HepG2 (cell line): ENCODE measurements around the gene HEATR1. TPM values are rescaled to one million over a fixed set of nuclear protein-coding genes. Genes with fewer than 3 reads are reported as not detected.
A peak's percentile ranks its signal among the peaks of the same experiment; 100 is the strongest.
"Not testable (repeated sequence)": the region's sequence is repeated elsewhere in the genome, so short reads cannot be mapped to it uniquely, and the experiment has no call there.

Experiments
- ATAC-seq: fragments of 200-7000 bp; cut with Tn5 transposase; 3 replicates; pipeline ENCODE4 v1.9.1; 2020; ENCODE audit warnings: mild to moderate bottlenecking, moderate library complexity
- BruUV-seq: library from RNA; stranded (reverse); fragments of 400-500 nt; replicated peaks from 2 replicates; lab custom pipeline; 2021; lab: Mats Ljungman, UMichigan
- CTCF ChIA-PET: fragments of 300-600 bp; formaldehyde crosslinking; extraction: SDS; loops from one replicate; lab custom pipeline; 2021; ENCODE audit warnings: low total read pairs, inconsistent platforms, low intra/inter-chr PET ratio; lab: Yijun Ruan, JAX
- POLR2A ChIA-PET: fragments of 350-600 bp; sonication (Branson Sonifier 250); formaldehyde crosslinking; loops from one replicate; lab custom pipeline; 2020; ENCODE audit warnings: antibody characterized with exemption, inconsistent platforms; lab: Yijun Ruan, JAX
- DNase-seq: peaks from one replicate; pipeline ENCODE4 v3.0.0-alpha.2; 2015; ENCODE audit warnings: low spot score
- FAIRE-seq: peaks from 3 replicates; lab custom pipeline; 2011; peaks lifted over from hg19 to GRCh38; lab: Jason Lieb, UNC
- H2AFZ ChIP-seq: one replicate; pipeline ENCODE4 v1.6.1; 2011; ENCODE audit warnings: low read length, inconsistent platforms
- H3K27ac ChIP-seq: fragments of 300-600 bp; 3 replicates; pipeline ENCODE4 v1.8.0; 2011; ENCODE audit warnings: mixed run types, mild to moderate bottlenecking, mixed read lengths, low read length, inconsistent platforms; ENCODE audit not compliant: insufficient read depth; ENCODE audit errors: extremely low read length
- H3K27me3 ChIP-seq, 2 experiments: fragments of 200-600 bp in 1 of 2; 2 replicates in 1 of 2; 3 replicates in 1 of 2; pipeline versions ENCODE4 v1.6.0 to v1.8.0; 2011; ENCODE audit warnings: low read length in 2 of 2, mild to moderate bottlenecking in 2 of 2, moderate library complexity in 2 of 2, inconsistent platforms in 1 of 2; ENCODE audit not compliant: insufficient read depth in 2 of 2, control insufficient read depth in 1 of 2
- H3K36me3 ChIP-seq, 2 experiments: fragments of 200-600 bp in 1 of 2; replicated peaks in 1 of 2; 2 replicates in 1 of 2; 3 replicates in 1 of 2; pipeline versions ENCODE4 v1.5.1 to v1.8.0; 2011; ENCODE audit warnings: low read length in 2 of 2, inconsistent platforms in 1 of 2; ENCODE audit not compliant: insufficient read depth in 2 of 2, control insufficient read depth in 1 of 2
- H3K4me1 ChIP-seq: 2 replicates; pipeline ENCODE4 v1.5.1; 2012; ENCODE audit warnings: low read length, inconsistent platforms; ENCODE audit not compliant: insufficient read depth
- H3K4me2 ChIP-seq: 2 replicates; pipeline ENCODE4 v1.6.0; 2011; ENCODE audit warnings: low read depth, low read length, inconsistent platforms
- H3K4me3 ChIP-seq, 3 experiments: fragments of 200-600 bp in 1 of 3; sonication (generic), shearing (Covaris generic) in 1 of 3; replicated peaks in 1 of 3; 2 replicates each; pipeline ENCODE4 v1.5.1; 2011 to 2016; ENCODE audit warnings: low read length in 3 of 3, inconsistent platforms in 2 of 3, low read depth in 2 of 3, mild to moderate bottlenecking in 2 of 3, control low read depth in 1 of 3, mixed read lengths in 1 of 3; ENCODE audit not compliant: insufficient read depth in 1 of 3
- H3K79me2 ChIP-seq: one replicate; pipeline ENCODE4 v1.6.1; 2011; ENCODE audit warnings: low read length, inconsistent platforms; ENCODE audit not compliant: insufficient read depth
- H3K9ac ChIP-seq: 2 replicates; pipeline ENCODE4 v1.6.0; 2011; ENCODE audit warnings: mild to moderate bottlenecking, low read depth, low read length, inconsistent platforms; ENCODE audit not compliant: insufficient read depth
- H3K9me3 ChIP-seq: 2 replicates; pipeline ENCODE4 v1.5.1; 2012; ENCODE audit warnings: mild to moderate bottlenecking, low read length
- H4K20me1 ChIP-seq: 2 replicates; pipeline ENCODE4 v1.6.0; 2011; ENCODE audit warnings: inconsistent platforms, mild to moderate bottlenecking, low read length, moderate library complexity; ENCODE audit not compliant: insufficient read depth
- MAFK ChIP-seq, 2 experiments: IDR thresholded peaks in 1 of 2; conservative IDR thresholded peaks in 1 of 2; 2 replicates each; pipeline ENCODE4 v1.6.1; 2011; ENCODE audit warnings: improper control_type of control experiment in 2 of 2, low read length in 2 of 2
- ZBTB33 ChIP-seq: sonication (generic); formaldehyde crosslinking; IDR thresholded peaks from 2 replicates; pipeline ENCODE4 v1.4.0; 2020; ENCODE audit warnings: missing genetic modification reagents
- ZNF572 ChIP-seq: sonication (generic); formaldehyde crosslinking; IDR thresholded peaks from 2 replicates; pipeline ENCODE4 v1.5.1; 2020; ENCODE audit warnings: mild to moderate bottlenecking, missing genetic modification reagents
- WGBS: methylation state at CpG from one replicate; pipeline ENCODE4 v1.1.6; 2017; ENCODE audit warnings: low lambda C conversion rate; 5-methylcytosine and 5-hydroxymethylcytosine counted together
- in situ Hi-C: cut with HindIII; loops from 2 replicates; pipeline ENCODE4 v1.10.0; 2017; ENCODE audit warnings: low pct_unique_long_range_greater_than_20kb; ENCODE audit not compliant: extremely low pct_ligation_motif_present
- intact Hi-C: fragments of 100-400 bp; cut with micrococcal nuclease; formaldehyde crosslinking; loops from one replicate; pipeline ENCODE4 v1.10.0; 2022; ENCODE audit not compliant: unreplicated experiment
- polyA plus RNA-seq, 8 experiments: library from polyadenylated mRNA; depleted of rRNA in 3 of 8; stranded (reverse) in 7 of 8; unstranded in 1 of 8; fragments of >200 nt; fragmentation: Illumina TruSeq in 4 of 8; extraction: Trizol in 4 of 8; gene quantifications; 2 replicates each; pipeline versions ENCODE4 v1.2.1 to v1.2.3, GENCODE V29; 2011 to 2016; ENCODE audit warnings: low read depth in 4 of 8, missing spikeins in 1 of 8, mixed read lengths in 1 of 8; ENCODE audit not compliant: insufficient read depth in 1 of 8
- total RNA-seq, 5 experiments: library from RNA; depleted of rRNA; stranded (reverse); fragments of >200 nt; fragmentation: Illumina TruSeq; extraction: Trizol; gene quantifications; 2 replicates each; pipeline ENCODE4 v1.2.3, GENCODE V29; 2016; ENCODE audit warnings: low read depth in 1 of 5

HEATR1 gene
- total and polyA plus RNA-seq, 2 of the 13 experiments (the other 11 are each of a cell fraction or from before 2014, with no cell fraction given): 10.2 to 45.8 TPM

DNA sequence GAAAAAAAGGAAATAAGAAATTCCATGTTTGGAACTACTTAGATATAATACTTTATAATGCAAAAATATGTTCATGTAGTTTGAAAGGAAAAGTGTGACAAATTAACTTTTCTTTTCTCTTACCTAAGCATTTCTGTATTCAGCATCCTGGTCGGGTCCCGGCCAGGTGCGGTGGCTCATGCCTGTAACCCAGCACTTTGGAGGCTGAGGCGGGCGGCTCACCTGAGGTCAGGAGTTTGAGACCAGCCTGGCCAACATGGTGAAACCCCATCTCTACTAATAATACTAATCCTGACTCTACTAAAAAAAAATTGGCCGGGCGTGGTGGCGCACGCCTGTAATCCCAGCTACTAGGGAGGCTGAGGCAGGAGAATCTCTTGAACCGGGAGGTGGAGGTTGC lies 3.3 kb upstream of the HEATR1 start:
- H3K4me2 ChIP-seq, H2AFZ ChIP-seq, POLR2A ChIA-PET, DNase-seq, H3K27me3 ChIP-seq, ATAC-seq, H3K36me3 ChIP-seq, H3K4me3 ChIP-seq, intact Hi-C loops, H3K27ac ChIP-seq, BruUV-seq, H4K20me1 ChIP-seq, H3K9ac ChIP-seq, H3K9me3 ChIP-seq, H3K4me1 ChIP-seq, FAIRE-seq: not testable (repeated sequence)
- TF ChIP-seq MAFK (conservative IDR thresholded peaks at IDR 0.05 in 1 of 2, IDR thresholded peaks at IDR 0.05 in 1 of 2; ENCODE audit: low read length in 2 of 2): 0 out of 4 replicates have a peak, but pooled peaks of 1 of the 2 experiments have one; percentile 21
- in situ Hi-C loops: loop anchor here (10.0 to 25.0 kb wide), 3 partner anchors 255 to 957 kb away; no protein-coding TSS in a partner anchor
- WGBS: 62% methylated on average over 10 of the region's 10 CpGs
- CTCF ChIA-PET: interaction anchor here (2.3 kb wide), 2 partner anchors 779 to 955 kb away, joined by 9 to 17 read pairs; no protein-coding TSS in a partner anchor
- peaks cover 18% of the 10 kb centered on the region for H3K79me2 ChIP-seq

DNA sequence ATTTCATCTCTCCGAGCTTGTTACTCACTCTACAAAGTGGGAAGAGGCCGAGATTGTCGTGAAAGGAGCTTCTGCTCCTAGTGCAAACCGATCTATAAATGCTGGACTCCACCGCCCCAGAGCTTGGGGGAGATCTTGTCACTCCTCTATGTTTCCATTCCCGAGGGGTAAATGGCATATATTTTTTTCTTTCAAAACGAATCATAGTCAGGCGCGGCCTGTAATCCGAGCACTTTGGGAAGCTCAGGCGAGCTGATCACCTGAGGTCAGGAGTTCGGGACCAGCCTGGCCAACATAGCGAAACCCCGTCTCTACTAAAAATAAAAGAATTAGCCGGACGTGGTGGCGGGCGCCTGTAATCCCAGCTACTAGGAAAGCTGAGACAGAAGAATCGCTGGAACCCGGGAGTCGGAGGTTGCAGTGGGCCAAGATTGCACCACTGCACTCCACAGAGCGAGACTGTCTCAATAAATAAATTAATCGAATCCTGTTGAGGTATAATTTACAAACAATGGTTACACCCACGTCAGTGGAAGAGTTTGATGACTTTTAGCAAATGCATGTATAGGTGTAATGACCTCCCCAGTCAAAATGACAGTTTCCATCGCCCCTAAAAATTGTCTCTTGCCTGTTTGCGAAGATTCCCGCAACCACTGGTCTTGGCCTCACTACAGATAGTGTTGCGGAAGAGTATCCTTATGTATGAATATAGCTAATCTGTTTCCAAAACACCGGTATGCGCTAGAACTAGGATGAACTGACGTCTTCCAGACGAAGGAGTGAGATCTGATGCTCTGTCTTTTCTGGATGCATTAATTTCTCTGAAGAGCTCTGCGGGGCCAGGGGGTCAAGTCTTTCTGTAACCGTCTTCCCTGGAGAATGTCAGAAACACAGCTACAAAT lies 840 bp upstream of the HEATR1 start:
- CTCF ChIA-PET: no interaction called here
- Histone ChIP-seq H3K9ac (peak overlapping the region; percentile 76), H3K4me1 (peaks cover 15% of the 10 kb centered on the region), H3K4me2 (peak overlapping the region; percentile 89), H2AFZ (peak overlapping the region; percentile 89), H3K4me3 (peak overlapping the region; percentile 75 to 87 (median 82)), H3K9me3 (no peaks in the 10 kb centered on the region), H3K79me2 (peaks cover 21% of the 10 kb centered on the region), H3K36me3 (peaks cover 7 to 18% of the 10 kb centered on the region in 2 experiments; a peak in 4 of 5 replicates), H3K27ac (peak overlapping the region; percentile 54), H3K27me3 (no peaks in the 10 kb centered on the region; a peak in 1 of 5 replicates), H4K20me1 (no peaks in the 10 kb centered on the region)
- intact Hi-C loops: loop anchor here (5.0 kb wide), 1 partner anchor 498 kb away; no protein-coding TSS in a partner anchor
- DNase-seq: no peak
- peak; percentile 41; the same call in 2 of the 3 replicates for ATAC-seq
- BruUV-seq: TSS peak; percentile 77
- FAIRE-seq: no peak
- in situ Hi-C loops: loop anchor here (10.0 to 25.0 kb wide), 3 partner anchors 257 to 960 kb away; no protein-coding TSS in a partner anchor
- whole genome bisulfite sequencing: 79% methylated on average over 34 of the region's 34 CpGs
- POLR2A ChIA-PET: interaction anchor here (0.7 to 1.9 kb wide), 4 partner anchors 33 to 220 kb away, joined by 3 to 8 read pairs (median 3); partner anchors contain the start of gene MTR
- TF ChIP-seq ZBTB33 (CRISPR knock-in tag) (peak; percentile 92), ZNF572 (CRISPR knock-in tag) (0 out of 2 replicates have a peak, but pooled peaks have one; percentile 27)
